ENCODE measurements around the gene DHFR.

- no peak for TF ChIP-seq CTCF (IDR thresholded peaks at IDR 0.05)
- no peak for TF ChIP-seq POLR2A (IDR thresholded peaks at IDR 0.05)
These were observed 78.4 kb downstream of the DHFR start for GRCh38 chr5:80576383-80576782.

All from esophagus squamous epithelium (tissue), 4 donors.